Adrenal gland (tissue), 12 donors: ENCODE measurements around the gene NPFFR1. TPM values are rescaled to one million over a fixed set of nuclear protein-coding genes. Genes with fewer than 3 reads are reported as not detected.
A peak's percentile ranks its signal among the peaks of the same experiment; 100 is the strongest.

Experiments
- DNase-seq, 7 donors: peaks; one replicate each; pipeline ENCODE4 v3.0.0-alpha.2; 2019 to 2020
- H3K27ac ChIP-seq, 5 donors: fragments of 200-600 bp; sonication (generic) in 4 of 5; 1 replicate in 3 of 5; 2 replicates in 2 of 5; pipeline versions ENCODE4 v1.5.1 to v1.8.0; 2016 to 2020; ENCODE audit warnings: mild to moderate bottlenecking in 1 of 5
- H3K27me3 ChIP-seq: fragments of 200-600 bp; 2 replicates; pipeline ENCODE4 v1.8.0; 2021
- H3K36me3 ChIP-seq, 2 donors: fragments of 200-600 bp; replicated peaks in 1 of 2; 1 replicate in 1 of 2; 2 replicates in 1 of 2; pipeline versions ENCODE4 v1.5.1 to v1.8.0; 2018 to 2022
- H3K4me1 ChIP-seq, 2 donors: fragments of 200-600 bp; replicated peaks in 1 of 2; 1 replicate in 1 of 2; 2 replicates in 1 of 2; pipeline versions ENCODE4 v1.5.1 to v1.8.0; 2018 to 2021
- H3K4me3 ChIP-seq, 4 donors: fragments of 200-600 bp; sonication (generic) in 3 of 4; one replicate each; pipeline ENCODE4 v1.5.1; 2016 to 2018
- H3K9me3 ChIP-seq, 3 donors: fragments of 200-600 bp; sonication (generic) in 1 of 3; replicated peaks in 1 of 3; 1 replicate in 2 of 3; 2 replicates in 1 of 3; pipeline versions ENCODE4 v1.5.1 to v1.8.0; 2016 to 2021
- CTCF ChIP-seq, 6 experiments: fragments of 450-650 bp in 4 of 6; fragments of 200-600 bp in 2 of 6; sonication (generic) in 1 of 6; IDR thresholded peaks; 1 replicate in 5 of 6; 2 replicates in 1 of 6; pipeline versions ENCODE4 v1.5.1 to v1.8.0; 2016 to 2021; ENCODE audit warnings: antibody characterized with exemption in 6 of 6, mild to moderate bottlenecking in 2 of 6, moderate library complexity in 1 of 6
- POLR2A ChIP-seq, 2 donors: fragments of 450-650 bp; IDR thresholded peaks; one replicate each; pipeline ENCODE4 v1.6.1; 2017; ENCODE audit warnings: antibody characterized with exemption in 2 of 2, mild to moderate bottlenecking in 2 of 2, moderate library complexity in 1 of 2
- WGBS, 4 donors: extraction: QIAGEN DNeasy Blood & Tissue Kit in 2 of 4; methylation state at CpG; one replicate each; pipeline versions ENCODE4 v1.1.5 to v1.1.7; 2013 to 2017; 5-methylcytosine and 5-hydroxymethylcytosine counted together
- intact Hi-C, 2 donors: fragments of 100-400 bp; cut with DNase I; formaldehyde crosslinking; loops; one replicate each; pipeline versions ENCODE4 v1.14.1 to v1.15.0; 2022 to 2023
- polyA plus RNA-seq, 3 donors: library from polyadenylated mRNA; stranded (reverse); fragments of 200-250 nt in 2 of 3; fragments of 350-450 nt in 1 of 3; fragmentation: Illumina TruSeq in 1 of 3; extraction: RNeasy Lipid Tissue Mini Kit (QIAGEN cat#74804) in 1 of 3; gene quantifications; one replicate each; pipeline ENCODE4 v1.2.3, GENCODE V29; 2013 to 2014
- total RNA-seq, 9 donors: library from RNA; depleted of rRNA in 4 of 9; stranded (reverse); fragments of >200 nt in 4 of 9; fragments of 120-200 nt in 1 of 9; fragmentation: NEBNext Ultra II Directional in 1 of 9; extraction: Animal tissue kit (Norgen Biotek cat#: 25700) in 1 of 9; gene quantifications; one replicate each; pipeline versions ENCODE4 v1.1.0 to v1.2.4, GENCODE V29; 2013 to 2023
- donor health status: healthy with polysubstance abuse.
- donor health status: Bipolar disorder and iron deficiency.
- donor health status: DM: yes; HTN: yes; CAD: no.
- donor health status: DM: no; HTN: no; CAD: no.
- donor health status: DM: no; HTN: no; CAD: no.
- donor health status: DM: yes; HTN: yes; CAD: no.

Gene NPFFR1
- total and polyA plus RNA-seq, 12 donors = under 0.01 to 0.24 (median 0.03) TPM; not detected in 7

- Histone ChIP-seq H3K9me3 (no peaks in the 10 kb centered on the region), H3K36me3 (peaks cover 0 to 3% of the 10 kb centered on the region in 2 donors), H3K4me3 (no peak overlapping the region), H3K27ac (peak overlapping the region; percentile 75 to 91 (median 87)), H3K4me1 (peaks cover 6 to 32% of the 10 kb centered on the region in 2 donors), H3K27me3 (no peaks in the 10 kb centered on the region)
- TF ChIP-seq CTCF (IDR thresholded peaks at IDR 0.05) (no peak), POLR2A (IDR thresholded peaks at IDR 0.05) (peak in 1 of 2 donors; percentile 37)
- 54 to 64% (median 59%) methylated on average over 18 of the region's 18 CpGs for WGBS, 4 donors
- intact Hi-C loops = no loop called here
- DNase-seq = peak; percentile 33 to 78 (median 64)
These were observed 48.9 kb downstream of the NPFFR1 start for GRCh38 chr10:70234668-70235447.

- Histone ChIP-seq H3K36me3 (peaks cover 0 to 3% of the 10 kb centered on the region in 2 donors), H3K4me3 (peak overlapping the region in 2 of 4 donors; percentile 61 to 93), H3K4me1 (peaks cover 6 to 40% of the 10 kb centered on the region in 2 donors), H3K27me3 (no peaks in the 10 kb centered on the region), H3K9me3 (no peaks in the 10 kb centered on the region), H3K27ac (peak overlapping the region; percentile 75 to 93 (median 91))
- TF ChIP-seq CTCF (IDR thresholded peaks at IDR 0.05) (no peak), POLR2A (IDR thresholded peaks at IDR 0.05) (no peak)
- DNase-seq = no peak
- intact Hi-C loops = no loop called here
- WGBS, 4 donors = 10 to 22% (median 16%) methylated on average over 3 to 8 of the region's 8 CpGs
These were observed 49.9 kb downstream of the NPFFR1 start for GRCh38 chr10:70233939-70234300.

GRCh38 chr10:70233109-70233938 lies 50.5 kb downstream of the NPFFR1 start, which contains the start of gene PPA1:
PPA1 (minus strand) TSS chr10:70233429; CDS start chr10:70233327, 102 bp downstream.
- Histone ChIP-seq H3K4me3 (peak within 1 kb of the TSS; percentile 43 to 93 (median 72)), H3K4me1 (peaks cover 6 to 46% of the 10 kb centered on the region in 2 donors), H3K27ac (peak within 1 kb of the TSS; percentile 75 to 93 (median 91)), H3K9me3 (no peaks in the 10 kb centered on the region), H3K36me3 (peaks cover 0 to 3% of the 10 kb centered on the region in 2 donors), H3K27me3 (no peaks in the 10 kb centered on the region)
- intact Hi-C loops = no loop called here
- peak; percentile 89 to 96 for TF ChIP-seq POLR2A (IDR thresholded peaks at IDR 0.05)
- TF ChIP-seq CTCF (IDR thresholded peaks at IDR 0.05) = peak in 4 of 6 experiments; percentile 20 to 37 (median 22)
- peak; percentile 98 to 100 (median 99) for DNase-seq
- WGBS, 4 donors = 0 to 1% (median 0%) methylated on average over 20 to 74 of the region's 74 CpGs

GRCh38 chr10:70232859-70233108 lies 51.0 kb downstream of the NPFFR1 start:
- TF ChIP-seq CTCF (IDR thresholded peaks at IDR 0.05) = no peak
- TF ChIP-seq POLR2A (IDR thresholded peaks at IDR 0.05) = no peak
- 0 to 1% (median 0%) methylated on average over 5 to 18 of the region's 18 CpGs for WGBS, 4 donors
- peak in 1 of 7 donors; percentile 27 for DNase-seq
- Histone ChIP-seq H3K9me3 (no peaks in the 10 kb centered on the region), H3K36me3 (peaks cover 0 to 3% of the 10 kb centered on the region in 2 donors), H3K27ac (peak overlapping the region; percentile 69 to 93 (median 77)), H3K27me3 (no peaks in the 10 kb centered on the region), H3K4me3 (peak overlapping the region; percentile 43 to 93 (median 72)), H3K4me1 (peaks cover 11 to 51% of the 10 kb centered on the region in 2 donors)
- intact Hi-C loops = no loop called here
